H1 (cell line): ENCODE results near the gene GABPB1. TPM values are rescaled to one million over a fixed set of nuclear protein-coding genes. Genes with fewer than 3 reads are reported as not detected.

Source experiments
- ATF3 ChIP-seq: IDR thresholded peaks from 2 replicates; pipeline ENCODE4 v1.6.1; 2011; ENCODE audit warnings: low read depth, mild to moderate bottlenecking, low read length; ENCODE audit not compliant: insufficient read depth
- CHD1 ChIP-seq: IDR thresholded peaks from 2 replicates; pipeline ENCODE4 v1.6.1; 2012; ENCODE audit warnings: low read depth, low read length, improper control_type of control experiment
- CTBP2 ChIP-seq: IDR thresholded peaks from 2 replicates; pipeline ENCODE4 v1.7.0; 2011; ENCODE audit warnings: borderline replicate concordance, mild to moderate bottlenecking, moderate library complexity, mixed read lengths, low read length; ENCODE audit not compliant: insufficient read depth, insufficient read length
- FOSL1 ChIP-seq: IDR thresholded peaks from 2 replicates; pipeline ENCODE4 v1.6.1; 2011; ENCODE audit warnings: mild to moderate bottlenecking, low read depth, low read length, moderate library complexity; ENCODE audit not compliant: insufficient read depth
- GTF2F1 ChIP-seq: IDR thresholded peaks from 2 replicates; pipeline ENCODE4 v1.6.1; 2012; ENCODE audit warnings: low read depth, low read length, improper control_type of control experiment, borderline replicate concordance
- PHF8 ChIP-seq: fragments of 200-600 bp; sonication (generic); conservative IDR thresholded peaks from 2 replicates; pipeline ENCODE4 v1.7.1; 2012; ENCODE audit warnings: low read depth, mild to moderate bottlenecking, inconsistent platforms, low read length, moderate library complexity
- POLR2A ChIP-seq, 2 experiments: IDR thresholded peaks; 1 replicate in 1 of 2; 2 replicates in 1 of 2; pipeline ENCODE4 v1.6.1; 2011; ENCODE audit warnings: low read depth in 2 of 2, low read length in 2 of 2, mild to moderate bottlenecking in 2 of 2; ENCODE audit errors: control extremely low read depth in 1 of 2
- RAD21 ChIP-seq, 2 experiments: IDR thresholded peaks in 1 of 2; conservative IDR thresholded peaks in 1 of 2; 2 replicates each; pipeline ENCODE4 v1.6.1; 2011; ENCODE audit warnings: low read depth in 2 of 2, low read length in 2 of 2, improper control_type of control experiment in 1 of 2, inconsistent platforms in 1 of 2, mild to moderate bottlenecking in 1 of 2, moderate library complexity in 1 of 2
- SP2 ChIP-seq: IDR thresholded peaks from 2 replicates; pipeline ENCODE4 v1.6.1; 2012; ENCODE audit warnings: mild to moderate bottlenecking, low read length, inconsistent platforms
- USF2 ChIP-seq: IDR thresholded peaks from 2 replicates; pipeline ENCODE4 v1.6.1; 2011; ENCODE audit warnings: low read length, improper control_type of control experiment
- polyA plus RNA-seq, 7 experiments: library from polyadenylated mRNA; depleted of rRNA in 3 of 7; stranded (reverse) in 5 of 7; unstranded in 2 of 7; fragments of >200 nt in 5 of 7; fragments of 200-250 nt in 2 of 7; gene quantifications; 1 replicate in 5 of 7; 2 replicates in 1 of 7; 4 replicates in 1 of 7; pipeline versions ENCODE4 v1.2.1 to v1.2.3, GENCODE V29; 2011 to 2013; ENCODE audit warnings: missing spikeins in 2 of 7, mixed read lengths in 2 of 7
- total RNA-seq: library from RNA; stranded (reverse); fragmentation: NEBNext Ultra II Directional; extraction: Animal tissue kit (Norgen Biotek cat#: 25700); gene quantifications from 2 replicates; pipeline ENCODE4 v1.2.1, GENCODE V29; 2021

GABPB1 gene
- total and polyA plus RNA-seq, 2 of the 8 experiments (the other 6 are each of a cell fraction or from before 2014, with no cell fraction given): 24.5 to 32.3 TPM

- TF ChIP-seq ATF3 (no peak), CTBP2 (no peak), FOSL1 (no peak), USF2 (no peak), CHD1 (no peak), RAD21 (IDR thresholded peaks at IDR 0.05 in 1 of 2, conservative IDR thresholded peaks at IDR 0.05 in 1 of 2; ENCODE audit: low read depth in 2 of 2, low read length in 2 of 2) (no peak), PHF8 (no peak), POLR2A (IDR thresholded peaks at IDR 0.05; ENCODE audit: control extremely low read depth in 1 of 2, low read depth in 2 of 2, low read length in 2 of 2) (no peak), GTF2F1 (no peak), SP2 (no peak)
Observed at GRCh38 chr15:50278496-50278895, 76.5 kb downstream of the GABPB1 start (continued).
